Astrocyte (in vitro differentiated cells and primary cell): ENCODE data around the gene LAIR2. TPM values are rescaled to one million over a fixed set of nuclear protein-coding genes. Genes with fewer than 3 reads are reported as not detected.

Experiments
- DNase-seq: peaks from one replicate; pipeline ENCODE4 v3.0.0-alpha.2; 2010; ENCODE audit warnings: low read depth
- FAIRE-seq: peaks from 2 replicates; lab custom pipeline; 2011; peaks lifted over from hg19 to GRCh38; lab: Jason Lieb, UNC
- H2AFZ ChIP-seq: 2 replicates; pipeline ENCODE4 v1.6.0; 2012; ENCODE audit warnings: low read depth, low read length, inconsistent platforms
- H3K27ac ChIP-seq: 2 replicates; pipeline ENCODE4 v1.5.1; 2011; ENCODE audit warnings: low read depth, low read length, inconsistent platforms
- H3K27me3 ChIP-seq: 2 replicates; pipeline ENCODE4 v1.6.0; 2011; ENCODE audit warnings: low read length, inconsistent platforms; ENCODE audit not compliant: insufficient read depth
- H3K36me3 ChIP-seq: 2 replicates; pipeline ENCODE4 v1.5.1; 2011; ENCODE audit warnings: low read length, inconsistent platforms; ENCODE audit not compliant: insufficient read depth
- H3K4me1 ChIP-seq: 2 replicates; pipeline ENCODE4 v1.5.1; 2011; ENCODE audit warnings: low read length, inconsistent platforms; ENCODE audit not compliant: insufficient read depth
- H3K4me2 ChIP-seq: 2 replicates; pipeline ENCODE4 v1.6.0; 2012; ENCODE audit warnings: low read length, inconsistent platforms
- H3K4me3 ChIP-seq: 2 replicates; pipeline ENCODE4 v1.5.1; 2011; ENCODE audit warnings: low read depth, mild to moderate bottlenecking, low read length, inconsistent platforms; ENCODE audit not compliant: insufficient read depth
- H3K79me2 ChIP-seq: 2 replicates; pipeline ENCODE4 v1.6.0; 2012; ENCODE audit warnings: mild to moderate bottlenecking, low read length, inconsistent platforms; ENCODE audit not compliant: insufficient read depth
- H3K9ac ChIP-seq: 2 replicates; pipeline ENCODE4 v1.6.0; 2012; ENCODE audit warnings: mild to moderate bottlenecking, low read length, inconsistent platforms
- H3K9me3 ChIP-seq: 2 replicates; pipeline ENCODE4 v1.5.1; 2012; ENCODE audit warnings: low read depth, mild to moderate bottlenecking, low read length, inconsistent platforms; ENCODE audit not compliant: insufficient read depth
- H4K20me1 ChIP-seq: 2 replicates; pipeline ENCODE4 v1.6.0; 2012; ENCODE audit warnings: low read length, inconsistent platforms; ENCODE audit not compliant: insufficient read depth
- H3K27ac Mint-ChIP-seq: one replicate; pipeline ENCODE4 v1.8.0; 2021; ENCODE audit warnings: mild to moderate bottlenecking, mixed read lengths; ENCODE audit not compliant: unreplicated experiment
- H3K27me3 Mint-ChIP-seq: one replicate; pipeline ENCODE4 v1.8.0; 2021; ENCODE audit warnings: low read depth, mixed read lengths; ENCODE audit not compliant: unreplicated experiment
- H3K36me3 Mint-ChIP-seq: one replicate; pipeline ENCODE4 v1.8.0; 2021; ENCODE audit warnings: low read depth, mixed read lengths; ENCODE audit not compliant: unreplicated experiment
- H3K4me1 Mint-ChIP-seq: one replicate; pipeline ENCODE4 v1.8.0; 2021; ENCODE audit warnings: low read depth, mixed read lengths; ENCODE audit not compliant: unreplicated experiment
- H3K4me3 Mint-ChIP-seq: one replicate; pipeline ENCODE4 v1.8.0; 2021; ENCODE audit warnings: mild to moderate bottlenecking, moderate library complexity, mixed read lengths; ENCODE audit not compliant: unreplicated experiment
- H3K9me3 Mint-ChIP-seq: one replicate; pipeline ENCODE4 v1.8.0; 2021; ENCODE audit warnings: mild to moderate bottlenecking, mixed read lengths; ENCODE audit not compliant: unreplicated experiment
- EZH2 ChIP-seq: IDR thresholded peaks from 2 replicates; pipeline ENCODE4 v1.6.1; 2012; ENCODE audit warnings: mild to moderate bottlenecking, low read length, inconsistent platforms; ENCODE audit not compliant: insufficient read depth
- total RNA-seq: library from RNA; stranded (reverse); gene quantifications from 2 replicates; pipeline ENCODE4 v1.2.1, GENCODE V29; 2021
- TF ChIP-seq, protein P1 (sequence below): IDR thresholded peaks from 2 replicates; pipeline ENCODE4 v1.5.1; 2011; ENCODE audit warnings: low read depth, mild to moderate bottlenecking, inconsistent platforms, low read length, moderate library complexity; ENCODE audit not compliant: insufficient read depth

The LAIR2 gene
- total RNA-seq, 1 donor from 2014 or later: not detected

DNA sequence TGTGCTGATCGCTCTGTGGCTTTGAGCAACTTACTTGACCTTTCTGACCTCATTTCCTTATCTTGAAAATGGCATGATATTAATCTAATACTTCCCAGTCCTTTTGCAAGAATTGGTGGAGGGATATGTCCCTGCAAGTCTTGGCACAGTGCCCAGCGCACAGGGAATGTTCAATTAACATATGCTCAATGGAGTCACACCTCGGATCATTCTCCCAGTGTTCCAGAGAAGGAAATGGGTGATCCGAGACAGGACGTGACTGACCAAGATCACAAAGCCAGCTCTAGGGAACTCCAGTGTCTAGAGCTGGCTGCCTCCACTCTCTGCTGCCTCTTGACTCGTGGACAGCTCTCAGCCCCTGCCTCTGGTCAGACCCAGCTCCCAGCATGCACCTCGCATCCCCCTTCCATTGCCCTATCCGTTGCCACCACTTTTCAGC is 33.1 kb upstream of the LAIR2 start:
- Histone ChIP-seq H3K27me3 (peaks cover 13% of the 10 kb centered on the region), H2AFZ (no peak overlapping the region), H3K9me3 (no peaks in the 10 kb centered on the region), H3K4me3 (no peak overlapping the region), H3K79me2 (no peaks in the 10 kb centered on the region), H4K20me1 (no peaks in the 10 kb centered on the region), H3K36me3 (no peaks in the 10 kb centered on the region), H3K4me2 (no peak overlapping the region), H3K9ac (no peak overlapping the region), H3K27ac (no peak overlapping the region), H3K4me1 (peaks cover 18% of the 10 kb centered on the region)
- no peaks in the 10 kb centered on the region for H3K9me3 Mint-ChIP-seq
- FAIRE-seq (no peak), DNase-seq (no peak)
- peaks cover 18% of the 10 kb centered on the region for H3K4me1 Mint-ChIP-seq
- H3K27ac Mint-ChIP-seq: no peak overlapping the region
- TF ChIP-seq, protein P1, sequence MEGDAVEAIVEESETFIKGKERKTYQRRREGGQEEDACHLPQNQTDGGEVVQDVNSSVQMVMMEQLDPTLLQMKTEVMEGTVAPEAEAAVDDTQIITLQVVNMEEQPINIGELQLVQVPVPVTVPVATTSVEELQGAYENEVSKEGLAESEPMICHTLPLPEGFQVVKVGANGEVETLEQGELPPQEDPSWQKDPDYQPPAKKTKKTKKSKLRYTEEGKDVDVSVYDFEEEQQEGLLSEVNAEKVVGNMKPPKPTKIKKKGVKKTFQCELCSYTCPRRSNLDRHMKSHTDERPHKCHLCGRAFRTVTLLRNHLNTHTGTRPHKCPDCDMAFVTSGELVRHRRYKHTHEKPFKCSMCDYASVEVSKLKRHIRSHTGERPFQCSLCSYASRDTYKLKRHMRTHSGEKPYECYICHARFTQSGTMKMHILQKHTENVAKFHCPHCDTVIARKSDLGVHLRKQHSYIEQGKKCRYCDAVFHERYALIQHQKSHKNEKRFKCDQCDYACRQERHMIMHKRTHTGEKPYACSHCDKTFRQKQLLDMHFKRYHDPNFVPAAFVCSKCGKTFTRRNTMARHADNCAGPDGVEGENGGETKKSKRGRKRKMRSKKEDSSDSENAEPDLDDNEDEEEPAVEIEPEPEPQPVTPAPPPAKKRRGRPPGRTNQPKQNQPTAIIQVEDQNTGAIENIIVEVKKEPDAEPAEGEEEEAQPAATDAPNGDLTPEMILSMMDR: no peak
- TF ChIP-seq EZH2: no peak
- peaks cover 8% of the 10 kb centered on the region for H3K36me3 Mint-ChIP-seq
- H3K27me3 Mint-ChIP-seq: no peaks in the 10 kb centered on the region
- H3K4me3 Mint-ChIP-seq: peak overlapping the region; percentile 79

DNA sequence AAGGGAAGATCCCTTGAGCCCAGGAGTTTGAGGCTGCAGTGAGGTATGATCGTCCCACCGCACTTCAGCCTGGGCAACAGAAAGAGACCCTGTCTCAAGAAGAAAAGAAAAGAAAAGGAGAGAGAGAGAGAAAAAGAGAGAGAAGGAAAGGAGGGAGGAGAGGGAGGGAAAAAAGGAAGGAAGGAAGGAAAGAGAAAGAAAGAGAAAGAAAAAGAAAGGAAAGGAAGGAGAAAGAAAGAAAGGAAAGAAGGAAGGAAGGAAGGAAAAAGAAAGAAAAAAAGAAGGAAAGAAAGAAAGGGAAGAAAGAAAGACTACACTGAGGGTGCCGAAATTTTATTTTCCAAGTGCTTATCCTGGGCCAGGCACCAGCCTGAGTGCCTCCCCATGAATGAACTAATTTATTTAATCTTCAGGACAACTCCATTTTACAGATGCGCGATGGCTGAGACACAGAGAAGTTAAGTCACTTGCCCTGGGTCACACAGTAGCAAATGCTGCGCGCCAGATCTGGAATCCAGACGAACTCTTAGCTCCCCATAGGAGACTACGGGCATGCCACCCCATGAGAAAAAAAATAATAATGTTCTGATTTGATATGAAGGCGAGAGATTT is 32.2 kb upstream of the LAIR2 start:
- no peaks in the 10 kb centered on the region for H3K27me3 Mint-ChIP-seq
- H3K4me3 Mint-ChIP-seq: peak overlapping the region; percentile 79
- no peak for FAIRE-seq

More for the DNA sequence above, 32.2 kb upstream of the LAIR2 start:
- no peak overlapping the region for H2AFZ ChIP-seq
- no peaks in the 10 kb centered on the region for H3K9me3 Mint-ChIP-seq
- TF ChIP-seq, protein P1: no peak
- TF ChIP-seq EZH2: no peak
- no peaks in the 10 kb centered on the region for H4K20me1 ChIP-seq
- no peak overlapping the region for H3K9ac ChIP-seq
- H3K4me1 ChIP-seq: peaks cover 14% of the 10 kb centered on the region
- H3K27ac Mint-ChIP-seq: peak overlapping the region; percentile 49
- H3K4me2 ChIP-seq: peak overlapping the region; percentile 78
- no peaks in the 10 kb centered on the region for H3K9me3 ChIP-seq
- peak overlapping the region; percentile 33 for H3K4me3 ChIP-seq
- DNase-seq: no peak
- H3K27me3 ChIP-seq: peaks cover 13% of the 10 kb centered on the region
- H3K4me1 Mint-ChIP-seq: peaks cover 18% of the 10 kb centered on the region
- H3K36me3 Mint-ChIP-seq: peaks cover 8% of the 10 kb centered on the region
- H3K79me2 ChIP-seq: no peaks in the 10 kb centered on the region
- H3K27ac ChIP-seq: no peak overlapping the region
- no peaks in the 10 kb centered on the region for H3K36me3 ChIP-seq
